Dedifferentiated amniotic fluid mesenchymal stem cell (primary cell): ENCODE data around the gene SOX8.

Source experiments
- DNase-seq: peaks from one replicate; pipeline ENCODE4 v3.0.0-alpha.2; 2016; ENCODE audit errors: extremely low spot score

Gene SOX8

DNA sequence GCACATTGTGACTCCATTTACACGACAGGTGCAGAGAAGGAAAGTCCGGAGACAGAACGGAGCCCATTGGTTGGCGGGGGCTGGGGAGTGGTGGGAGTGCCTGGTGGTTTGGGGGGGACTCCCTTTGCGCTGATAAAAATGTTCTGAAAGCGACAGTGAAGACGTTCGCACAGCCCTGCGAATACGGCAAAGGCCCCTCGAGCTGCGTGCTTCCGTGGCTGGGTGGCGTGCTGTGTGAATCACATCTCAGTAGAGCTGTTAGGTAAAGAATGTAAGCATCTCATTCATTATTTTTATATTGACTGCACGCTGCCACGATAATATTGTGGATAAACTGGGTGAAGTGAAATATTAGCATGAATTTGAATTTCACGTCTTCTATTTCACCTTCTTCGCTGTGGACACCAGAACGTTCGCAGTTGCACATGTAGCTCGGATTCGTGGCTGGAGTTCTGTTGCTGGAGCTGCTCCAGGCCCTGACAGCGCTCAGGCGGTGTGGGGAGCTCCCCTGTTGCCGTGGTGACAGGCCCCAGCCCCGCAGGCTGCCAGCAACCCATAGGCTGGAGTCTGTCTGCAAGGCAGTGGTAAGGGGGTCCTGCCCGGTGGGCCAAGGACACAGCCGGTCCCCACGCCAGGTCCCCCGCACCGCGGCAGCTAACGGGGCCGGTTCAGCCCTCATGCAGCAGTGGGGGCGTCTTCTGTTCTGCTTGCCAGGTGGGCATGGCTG, 44.6 kb downstream of the SOX8 start:
- DNase-seq: no peak

- DNase-seq: no peak
Measured at GRCh38 chr16:1026784-1027500, 45.4 kb downstream of the SOX8 start.

DNA sequence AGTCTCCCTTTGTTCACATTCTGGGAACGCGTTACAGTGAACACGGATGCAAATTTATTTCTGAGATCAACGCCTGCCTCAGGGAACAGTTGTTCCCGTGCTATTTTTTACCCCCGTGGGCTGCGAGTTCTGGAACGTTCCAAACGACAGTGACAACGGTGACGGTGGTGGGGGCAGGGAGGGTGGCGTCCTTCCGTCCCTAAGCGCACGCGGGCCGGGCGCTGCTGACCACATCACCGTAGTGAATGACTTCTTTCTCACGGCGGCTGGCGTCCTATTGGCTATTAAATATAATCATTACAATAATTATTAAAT, 45.9 kb downstream of the SOX8 start:
- no peak for DNase-seq

GRCh38 chr16:1028056-1028455, 46.5 kb downstream of the SOX8 start:
- DNase-seq: no peak

- no peak for DNase-seq
Measured at GRCh38 chr16:1028524-1029258, 47.1 kb downstream of the SOX8 start.

DNA sequence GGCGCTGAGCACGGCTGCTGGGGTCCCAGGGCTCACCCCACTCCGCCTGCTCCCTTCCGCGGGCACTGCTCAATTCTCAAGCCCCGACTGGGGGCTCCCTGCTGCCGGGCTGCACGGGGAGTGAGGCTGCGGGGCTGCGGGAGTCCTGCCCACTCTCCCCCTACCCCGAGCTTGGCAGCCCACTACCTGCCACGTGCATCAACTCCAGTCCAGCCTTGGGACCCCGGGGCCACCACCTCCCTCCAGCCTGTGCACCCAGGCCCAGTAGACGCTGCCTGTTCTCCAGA, 47.6 kb downstream of the SOX8 start:
- no peak for DNase-seq

DNA sequence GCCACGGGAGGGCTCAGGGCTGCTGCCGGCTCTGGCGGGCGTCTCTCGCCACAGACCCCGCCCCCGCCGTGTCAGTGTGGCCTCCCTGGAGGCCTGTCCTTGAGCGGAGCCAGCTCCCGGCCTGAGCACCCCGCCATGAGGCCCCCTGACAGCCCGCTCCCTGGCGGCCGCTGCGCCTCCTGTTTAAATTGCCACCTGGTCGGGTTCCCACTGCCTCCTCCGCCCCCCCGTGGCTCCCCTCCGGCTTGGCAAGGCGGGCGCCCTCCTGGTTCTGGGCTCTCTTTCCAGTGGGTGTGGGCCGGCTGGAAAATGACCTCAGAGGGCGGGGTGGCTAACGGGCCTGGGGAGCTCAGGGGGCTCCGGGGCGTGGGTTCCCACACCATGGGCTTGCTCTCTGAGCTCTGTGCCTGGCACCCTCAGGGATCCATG, 48.9 kb downstream of the SOX8 start:
- DNase-seq: no peak

GRCh38 chr16:1031666-1032065, 50.1 kb downstream of the SOX8 start:
- no peak for DNase-seq

DNA sequence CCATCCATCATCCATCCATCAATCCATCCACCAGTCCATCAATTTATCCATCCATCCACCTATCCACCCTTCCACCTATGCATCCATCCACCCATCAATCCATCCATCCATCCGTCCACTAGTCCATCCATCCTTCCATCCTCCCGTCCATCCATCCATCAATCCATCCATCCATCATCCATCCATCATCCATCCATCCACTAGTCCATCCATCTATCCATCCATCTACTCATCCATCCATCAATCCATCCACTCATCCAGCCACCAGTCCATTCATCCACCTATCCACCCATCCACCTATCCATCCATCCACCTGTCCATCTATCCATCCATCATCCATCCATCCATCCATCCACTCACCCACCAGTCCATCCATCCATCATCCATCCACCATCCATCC, 51.0 kb downstream of the SOX8 start:
- DNase-seq: no peak

GRCh38 chr16:1033128-1033679, 51.6 kb downstream of the SOX8 start:
- no peak for DNase-seq

GRCh38 chr16:1034230-1035065, 52.9 kb downstream of the SOX8 start:
- DNase-seq: no peak

DNA sequence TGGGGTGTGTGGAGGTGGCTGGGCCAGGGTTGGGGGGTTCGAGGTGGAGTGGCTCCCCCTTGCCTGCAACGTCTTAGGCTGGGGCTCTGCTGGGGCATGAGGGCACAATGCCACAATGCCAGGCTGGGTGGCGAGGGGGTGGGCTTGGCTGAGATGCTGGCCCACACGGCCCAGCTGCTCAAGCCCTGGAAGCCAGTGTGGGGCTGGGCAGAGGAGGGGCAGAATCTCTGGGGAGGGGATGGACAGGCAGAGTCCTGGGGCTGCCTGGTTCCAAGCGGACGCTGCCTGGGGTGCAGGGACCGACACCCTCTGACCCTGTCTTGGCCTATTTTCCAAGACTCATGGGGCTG, 53.5 kb downstream of the SOX8 start:
- DNase-seq: no peak

DNA sequence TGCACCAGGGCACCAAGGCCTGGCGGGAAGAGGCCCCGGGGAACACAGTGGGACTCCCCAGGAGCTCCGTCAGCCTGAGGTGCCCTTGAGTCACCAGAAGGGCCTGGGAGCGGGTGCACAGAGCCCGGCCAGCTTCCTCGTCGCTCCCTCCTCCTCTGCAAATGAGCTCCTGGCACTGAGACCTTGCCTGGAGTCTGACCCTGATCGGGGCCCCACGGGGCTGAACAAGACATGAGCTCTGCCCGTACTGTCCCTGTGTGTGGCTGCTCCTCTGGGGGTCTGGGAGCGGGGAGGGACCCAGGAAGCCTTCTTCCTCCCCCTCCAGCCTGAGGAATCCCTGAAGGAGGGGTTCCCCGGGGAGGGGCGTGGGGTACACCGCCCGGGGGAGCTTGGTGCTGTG, 54.6 kb downstream of the SOX8 start:
- DNase-seq: no peak
